HG02885 (cell line): Measurements from ENCODE around the gene CHSY3.

ENCODE experiments used
- ATAC-seq: cut with Tn5 transposase; IDR thresholded peaks from one replicate; pipeline ENCODE4 v1.9.1; 2021; ENCODE audit warnings: mild to moderate bottlenecking; ENCODE audit not compliant: unreplicated experiment, poor library complexity

The CHSY3 gene

GRCh38 chr5:130077007-130077406 lies 172.7 kb downstream of the CHSY3 start:
- no peak for ATAC-seq

- no peak for ATAC-seq
Observed at GRCh38 chr5:130078661-130079060, 174.4 kb downstream of the CHSY3 start.

GRCh38 chr5:130090569-130091270 lies 186.5 kb downstream of the CHSY3 start:
- ATAC-seq = no peak

GRCh38 chr5:130092991-130093390 lies 188.7 kb downstream of the CHSY3 start:
- ATAC-seq = no peak

GRCh38 chr5:130096483-130096882 lies 192.2 kb downstream of the CHSY3 start:
- no peak for ATAC-seq

GRCh38 chr5:130099008-130099407 lies 194.7 kb downstream of the CHSY3 start:
- no peak for ATAC-seq

- ATAC-seq = peak; percentile 81
Observed at GRCh38 chr5:130102375-130102774, 198.1 kb downstream of the CHSY3 start.

- ATAC-seq = no peak
Observed at GRCh38 chr5:130102960-130103359, 198.7 kb downstream of the CHSY3 start.

GRCh38 chr5:130104895-130105688 lies 200.8 kb downstream of the CHSY3 start:
- no peak for ATAC-seq

GRCh38 chr5:130106480-130106879 lies 202.2 kb downstream of the CHSY3 start:
- no peak for ATAC-seq

- peak; percentile 62 for ATAC-seq
Observed at GRCh38 chr5:130109152-130109551, 204.9 kb downstream of the CHSY3 start.

GRCh38 chr5:130110328-130110727 lies 206.1 kb downstream of the CHSY3 start:
- ATAC-seq = no peak

GRCh38 chr5:130111746-130112145 lies 207.5 kb downstream of the CHSY3 start:
- peak; percentile 2 for ATAC-seq

- peak; percentile 87 for ATAC-seq
Observed at GRCh38 chr5:130112246-130112645, 208.0 kb downstream of the CHSY3 start.

- ATAC-seq = no peak
Observed at GRCh38 chr5:130115686-130116085, 211.4 kb downstream of the CHSY3 start.

GRCh38 chr5:130116462-130116861 lies 212.2 kb downstream of the CHSY3 start:
- no peak for ATAC-seq

- ATAC-seq = no peak
Observed at GRCh38 chr5:130116972-130117371, 212.7 kb downstream of the CHSY3 start.

GRCh38 chr5:130126746-130127145 lies 222.5 kb downstream of the CHSY3 start:
- no peak for ATAC-seq

- no peak for ATAC-seq
Observed at GRCh38 chr5:130135506-130135905, 231.2 kb downstream of the CHSY3 start.

- no peak for ATAC-seq
Observed at GRCh38 chr5:130136300-130136699, 232.0 kb downstream of the CHSY3 start.

- no peak for ATAC-seq
Observed at GRCh38 chr5:130137681-130138080, 233.4 kb downstream of the CHSY3 start.
